Stomach (tissue), 4 donors: ENCODE data around the gene IRS2.

Experiments used
- EP300 ChIP-seq: sonication (generic); formaldehyde crosslinking; IDR thresholded peaks from one replicate; pipeline ENCODE4 v1.6.1; 2017; ENCODE audit warnings: antibody characterized with exemption
- POLR2A ChIP-seq, 4 donors: fragments of 450-650 bp; IDR thresholded peaks; one replicate each; pipeline ENCODE4 v1.6.1; 2016; ENCODE audit warnings: antibody characterized with exemption in 4 of 4, control low read depth in 2 of 4, mild to moderate bottlenecking in 1 of 4, moderate library complexity in 1 of 4
- POLR2AphosphoS5 ChIP-seq, 3 donors: sonication (generic); formaldehyde crosslinking; IDR thresholded peaks; one replicate each; pipeline ENCODE4 v1.6.1; 2016; ENCODE audit warnings: antibody characterized with exemption in 3 of 3
- TF ChIP-seq, protein P1 (sequence below), 7 experiments: fragments of 450-650 bp in 4 of 7; fragments of 200-600 bp in 3 of 7; sonication (generic) in 3 of 7; IDR thresholded peaks; one replicate each; pipeline ENCODE4 v1.5.1; 2016 to 2019; ENCODE audit warnings: antibody characterized with exemption in 7 of 7, control low read depth in 2 of 7, mild to moderate bottlenecking in 1 of 7

DNA sequence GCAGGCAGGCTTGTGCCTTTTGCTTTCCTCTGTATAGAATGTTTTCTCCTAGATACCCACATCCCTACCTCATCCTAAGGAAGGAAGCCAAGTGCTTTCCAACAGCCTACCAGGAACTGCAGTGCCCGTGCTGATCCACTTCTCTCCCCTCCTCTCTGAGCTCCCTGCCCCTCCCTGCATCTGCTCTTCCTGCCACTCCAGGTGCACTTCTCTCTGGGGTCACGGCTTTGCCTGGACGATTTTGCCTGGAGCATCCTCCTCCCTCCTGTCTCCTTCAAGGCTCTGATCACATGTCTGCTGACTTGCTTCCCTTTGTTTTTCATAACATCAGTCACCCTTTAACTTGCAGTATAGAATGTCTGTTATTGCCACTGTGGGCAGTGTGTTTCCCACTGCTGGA is 34.7 kb upstream of the IRS2 start:
- TF ChIP-seq, protein P1, sequence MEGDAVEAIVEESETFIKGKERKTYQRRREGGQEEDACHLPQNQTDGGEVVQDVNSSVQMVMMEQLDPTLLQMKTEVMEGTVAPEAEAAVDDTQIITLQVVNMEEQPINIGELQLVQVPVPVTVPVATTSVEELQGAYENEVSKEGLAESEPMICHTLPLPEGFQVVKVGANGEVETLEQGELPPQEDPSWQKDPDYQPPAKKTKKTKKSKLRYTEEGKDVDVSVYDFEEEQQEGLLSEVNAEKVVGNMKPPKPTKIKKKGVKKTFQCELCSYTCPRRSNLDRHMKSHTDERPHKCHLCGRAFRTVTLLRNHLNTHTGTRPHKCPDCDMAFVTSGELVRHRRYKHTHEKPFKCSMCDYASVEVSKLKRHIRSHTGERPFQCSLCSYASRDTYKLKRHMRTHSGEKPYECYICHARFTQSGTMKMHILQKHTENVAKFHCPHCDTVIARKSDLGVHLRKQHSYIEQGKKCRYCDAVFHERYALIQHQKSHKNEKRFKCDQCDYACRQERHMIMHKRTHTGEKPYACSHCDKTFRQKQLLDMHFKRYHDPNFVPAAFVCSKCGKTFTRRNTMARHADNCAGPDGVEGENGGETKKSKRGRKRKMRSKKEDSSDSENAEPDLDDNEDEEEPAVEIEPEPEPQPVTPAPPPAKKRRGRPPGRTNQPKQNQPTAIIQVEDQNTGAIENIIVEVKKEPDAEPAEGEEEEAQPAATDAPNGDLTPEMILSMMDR (IDR thresholded peaks at IDR 0.05): no peak
- no peak for TF ChIP-seq POLR2AphosphoS5 (IDR thresholded peaks at IDR 0.05)
- no peak for TF ChIP-seq POLR2A (IDR thresholded peaks at IDR 0.05)
- TF ChIP-seq EP300: no peak
